Muscle of back (tissue), 13 donors: ENCODE measurements around the gene LXN. TPM values are rescaled to one million over a fixed set of nuclear protein-coding genes. Genes with fewer than 3 reads are reported as not detected.
"Not testable (repeated sequence)": the region's sequence is repeated elsewhere in the genome, so short reads cannot be mapped to it uniquely, and the experiment has no call there.

ENCODE experiments used
- DNase-seq, 3 donors: peaks; one replicate each; pipeline versions ENCODE4 v3.0.0 to v3.0.0-alpha.2; 2013
- long read RNA-seq, 9 donors: transcript quantifications; one replicate each; lab custom pipeline, GENCODE V29; 2026
- polyA plus RNA-seq, 10 donors: library from polyadenylated mRNA; unstranded; fragments of 120-200 nt; gene quantifications; one replicate each; pipeline ENCODE4 v1.2.1, GENCODE V29; 2013; ENCODE audit not compliant: insufficient read length in 10 of 10

Gene LXN, protein sequence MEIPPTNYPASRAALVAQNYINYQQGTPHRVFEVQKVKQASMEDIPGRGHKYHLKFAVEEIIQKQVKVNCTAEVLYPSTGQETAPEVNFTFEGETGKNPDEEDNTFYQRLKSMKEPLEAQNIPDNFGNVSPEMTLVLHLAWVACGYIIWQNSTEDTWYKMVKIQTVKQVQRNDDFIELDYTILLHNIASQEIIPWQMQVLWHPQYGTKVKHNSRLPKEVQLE
- 10 to 100 TPM; 17.9 to 28.5 (median 23.1) TPM for polyA plus RNA-seq
- long read RNA-seq, donor 1, transcript LXN-201 (6 exons, 1,116 nt): major isoform, 14 of 14 reads
- long read RNA-seq, donor 1, partial matches to known transcripts: 0 of 14 reads
- long read RNA-seq, donor 1, other reads (novel, unspliced or antisense): 0 of 14 reads
- long read RNA-seq, donor 2, transcript LXN-201 (6 exons, 1,116 nt): major isoform, 8 of 8 reads
- long read RNA-seq, donor 2, partial matches to known transcripts: 0 of 8 reads
- long read RNA-seq, donor 2, other reads (novel, unspliced or antisense): 0 of 8 reads
- long read RNA-seq, donor 3: 0 reads
- long read RNA-seq, donor 4, transcript LXN-201 (6 exons, 1,116 nt): major isoform, 6 of 6 reads
- long read RNA-seq, donor 4, partial matches to known transcripts: 0 of 6 reads
- long read RNA-seq, donor 4, other reads (novel, unspliced or antisense): 0 of 6 reads
- long read RNA-seq, donor 5, transcript LXN-201 (6 exons, 1,116 nt): major isoform, 19 of 24 reads
- long read RNA-seq, donor 5, partial matches to known transcripts: 5 of 24 reads
- long read RNA-seq, donor 5, other reads (novel, unspliced or antisense): 0 of 24 reads
- long read RNA-seq, donor 6, transcript LXN-201 (6 exons, 1,116 nt): major isoform, 16 of 16 reads
- long read RNA-seq, donor 6, partial matches to known transcripts: 0 of 16 reads
- long read RNA-seq, donor 6, other reads (novel, unspliced or antisense): 0 of 16 reads
- long read RNA-seq, donor 7, transcript LXN-201 (6 exons, 1,116 nt): major isoform, 9 of 9 reads
- long read RNA-seq, donor 7, partial matches to known transcripts: 0 of 9 reads
- long read RNA-seq, donor 7, other reads (novel, unspliced or antisense): 0 of 9 reads
- long read RNA-seq, donor 8, transcript LXN-201 (6 exons, 1,116 nt): major isoform, 12 of 12 reads
- long read RNA-seq, donor 8, partial matches to known transcripts: 0 of 12 reads
- long read RNA-seq, donor 8, other reads (novel, unspliced or antisense): 0 of 12 reads
- long read RNA-seq, donor 9, partial matches to known transcripts: 0 of 2 reads
- long read RNA-seq, donor 9, other reads (novel, unspliced or antisense): 0 of 2 reads

DNA sequence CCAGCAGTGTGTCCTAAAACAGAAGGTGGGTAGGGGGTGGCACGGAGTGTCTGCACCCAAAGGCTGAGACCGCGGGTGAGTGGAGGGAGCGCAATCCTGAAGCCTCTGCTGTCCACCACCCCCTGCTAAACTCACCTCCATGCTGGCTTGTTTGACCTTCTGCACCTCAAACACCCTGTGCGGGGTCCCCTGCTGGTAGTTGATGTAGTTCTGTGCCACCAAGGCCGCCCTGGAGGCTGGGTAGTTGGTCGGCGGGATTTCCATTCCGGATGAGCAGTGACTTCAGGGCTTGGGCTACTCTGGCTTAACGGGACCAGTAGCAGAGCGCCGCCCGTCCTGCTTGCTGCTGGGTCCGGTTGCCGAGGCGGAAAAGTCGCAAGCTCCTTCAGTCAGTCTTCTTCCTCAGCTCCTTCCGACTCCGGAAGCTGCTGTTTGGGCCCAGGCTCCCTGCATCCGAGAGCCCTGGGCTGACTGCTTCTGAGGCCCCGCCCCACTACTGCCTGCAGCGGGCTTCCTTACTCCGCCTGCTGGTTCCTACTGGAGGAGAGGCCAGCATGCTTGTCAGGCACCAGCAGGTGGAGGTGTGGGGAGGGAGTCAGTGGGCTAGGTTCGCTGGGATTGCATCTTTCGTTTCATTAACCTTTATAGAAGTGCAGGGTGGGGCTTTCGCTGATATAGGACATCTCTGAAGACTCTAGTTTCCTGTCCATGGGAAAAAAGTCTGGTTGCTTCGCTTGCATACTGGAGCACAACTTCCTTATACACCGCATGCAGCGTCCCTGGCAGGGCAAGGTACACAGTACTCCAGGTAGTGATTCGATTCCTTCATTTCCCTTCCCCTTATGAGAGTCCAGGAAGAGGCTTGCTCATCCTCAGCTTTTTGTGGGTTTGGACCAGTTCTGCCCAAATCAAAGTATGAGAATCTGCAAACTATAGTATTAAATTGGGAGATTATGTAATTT lies at the start of gene LXN:
TSS of gene LXN (minus strand) at position 434 of the 962 bp plus-strand sequence. CDS start at position 264, 170 bp downstream.
- DNase-seq: peak; percentile 77 to 92 (median 82)

DNA sequence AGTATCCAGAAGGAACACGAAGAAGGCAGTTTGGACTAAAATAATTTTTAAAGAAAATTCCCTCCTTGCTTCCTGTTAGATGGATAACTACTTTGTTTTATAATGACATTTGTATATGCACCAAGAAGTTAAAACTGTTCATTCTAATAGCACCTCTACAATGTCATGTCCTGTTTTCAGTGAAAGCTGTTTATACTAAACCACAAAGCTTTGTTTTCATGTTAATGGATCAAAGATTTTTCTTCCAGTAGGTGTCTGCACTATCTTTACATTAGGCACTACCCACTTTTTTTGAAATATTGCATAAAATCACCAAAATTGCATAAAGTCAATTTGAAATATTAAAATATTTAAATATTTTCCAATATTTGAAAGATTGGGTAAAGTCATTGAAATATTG lies 49.7 kb upstream of the LXN start:
- no peak for DNase-seq

DNA sequence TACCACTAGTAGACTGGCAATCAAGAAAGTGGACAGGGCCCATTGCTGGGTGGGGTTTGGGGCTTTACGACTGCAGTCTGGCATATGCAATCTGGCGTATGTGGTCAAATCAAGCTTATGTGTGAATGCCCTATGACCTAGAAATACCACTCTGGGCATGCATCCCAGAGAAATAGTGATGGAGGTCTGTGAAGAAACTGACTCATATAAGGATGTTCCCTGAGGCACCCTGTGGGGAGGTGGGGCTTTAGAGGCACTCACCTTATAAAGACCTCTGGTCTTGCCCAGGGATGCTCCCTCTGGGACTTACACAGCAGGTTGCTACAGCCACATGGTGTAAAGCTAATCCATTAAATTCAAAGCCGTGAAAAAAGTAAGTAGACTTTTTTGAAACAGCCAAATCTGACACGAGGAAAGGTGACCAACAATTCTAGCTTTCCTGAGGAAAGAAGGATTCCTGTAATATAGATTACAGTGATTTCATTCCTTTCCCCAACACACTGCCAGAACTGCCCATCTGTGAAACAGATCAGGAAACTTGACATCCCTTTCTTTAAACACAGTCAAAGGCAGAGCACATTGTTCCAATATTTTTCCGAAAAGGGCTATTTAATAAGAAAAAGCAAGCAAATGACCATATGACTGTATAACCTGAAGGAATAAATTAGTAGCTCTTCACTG lies 46.2 kb upstream of the LXN start:
- DNase-seq: peak; percentile 57 to 76 (median 62)

DNA sequence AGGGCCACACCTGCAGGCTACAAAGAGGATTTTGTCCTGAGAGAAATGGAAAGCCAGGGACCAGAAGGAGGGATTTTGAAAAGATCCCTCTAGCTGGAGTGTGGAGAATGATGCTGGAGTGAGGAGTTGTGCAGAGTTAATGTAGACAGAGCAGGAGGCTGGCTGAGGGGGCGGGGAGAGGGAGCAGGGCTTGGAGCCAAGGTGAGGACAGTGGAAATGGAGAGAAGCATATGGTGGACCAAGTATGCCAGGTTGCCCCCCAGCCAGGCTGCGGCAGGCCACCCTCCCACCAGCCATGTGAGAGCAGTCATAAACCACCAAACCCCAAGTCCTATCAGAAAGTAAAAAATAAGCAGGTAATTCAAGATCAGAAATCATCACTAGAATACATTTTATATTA lies 45.1 kb upstream of the LXN start:
- DNase-seq: no peak

DNA sequence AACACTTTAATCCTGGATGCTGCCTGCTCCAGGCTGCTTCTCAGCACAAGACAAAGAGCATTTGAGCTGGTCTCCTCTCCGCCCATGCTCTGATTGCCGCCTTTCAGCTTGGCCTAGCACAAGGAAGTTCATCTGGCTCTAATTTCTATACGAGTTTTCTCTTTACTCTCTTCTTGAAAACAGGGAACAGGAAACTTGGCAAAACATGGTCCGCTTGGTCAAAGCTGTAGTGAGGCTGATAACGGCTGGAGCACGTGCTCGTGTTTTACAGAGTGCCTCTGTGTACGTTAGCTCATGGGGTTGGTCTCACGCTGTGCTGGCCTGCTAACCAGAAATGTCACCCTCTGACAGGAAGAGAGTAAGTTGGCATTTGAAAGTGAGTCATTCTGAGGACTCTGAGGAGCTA lies 40.6 kb upstream of the LXN start:
- DNase-seq: no peak

DNA sequence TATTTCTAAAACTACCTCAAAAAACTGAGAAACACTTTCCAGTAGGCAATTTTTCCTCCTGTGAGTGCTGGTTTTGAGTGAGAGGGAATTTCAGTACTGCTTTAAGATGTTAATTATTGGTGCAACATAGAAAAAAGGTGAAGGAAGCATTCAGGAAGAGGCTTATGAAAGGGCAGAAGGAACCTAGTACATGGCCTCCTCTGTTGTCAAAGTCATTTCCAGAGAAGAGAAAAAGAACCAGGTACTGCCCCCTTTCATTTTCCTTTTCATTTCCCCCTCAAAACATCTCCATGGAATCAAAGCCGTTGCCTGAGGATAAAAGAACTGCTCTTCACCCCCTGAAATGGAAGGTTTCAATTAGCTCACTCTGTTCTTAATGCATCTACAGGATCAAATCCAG lies 40.0 kb upstream of the LXN start:
- DNase-seq: no peak

DNA sequence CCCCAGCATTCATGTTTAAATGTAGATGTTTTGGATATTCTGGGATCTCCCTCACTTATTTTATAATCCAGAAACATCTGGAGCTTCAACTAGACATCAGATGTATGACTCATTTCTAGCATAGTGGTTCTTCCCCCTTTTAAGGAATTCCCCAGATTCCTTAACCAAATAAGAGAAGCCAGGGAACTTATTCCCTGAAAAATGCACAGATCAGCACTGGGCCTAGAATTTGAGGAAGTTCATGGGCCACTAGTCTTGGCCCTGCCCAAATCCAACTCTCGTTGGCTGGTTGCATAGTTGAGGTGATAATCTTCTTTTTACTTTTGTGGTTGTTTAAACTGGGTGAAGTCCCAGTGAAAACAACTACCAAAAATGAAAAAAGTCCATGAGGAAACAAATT lies 39.4 kb upstream of the LXN start:
- peak in 1 of 3 donors; percentile 81 for DNase-seq

DNA sequence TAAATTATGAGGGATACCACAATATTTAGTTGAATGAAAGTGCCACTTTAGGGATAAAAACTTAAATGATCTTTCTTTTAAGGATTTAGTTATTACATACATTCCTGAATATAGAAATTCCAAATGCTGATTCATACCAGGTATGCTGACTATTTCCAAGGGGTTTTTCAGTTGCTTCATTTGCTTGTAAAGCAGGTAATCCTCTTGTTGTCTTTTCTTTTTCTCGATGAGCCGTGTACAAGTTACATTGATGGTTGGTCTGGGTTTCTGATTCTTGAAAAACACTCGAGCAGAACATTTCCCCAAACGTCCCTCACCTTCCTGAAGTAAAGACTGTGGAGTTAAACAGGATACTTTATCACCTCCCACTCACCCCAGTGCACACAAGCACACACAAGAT lies 38.2 kb upstream of the LXN start:
- no peak for DNase-seq

DNA sequence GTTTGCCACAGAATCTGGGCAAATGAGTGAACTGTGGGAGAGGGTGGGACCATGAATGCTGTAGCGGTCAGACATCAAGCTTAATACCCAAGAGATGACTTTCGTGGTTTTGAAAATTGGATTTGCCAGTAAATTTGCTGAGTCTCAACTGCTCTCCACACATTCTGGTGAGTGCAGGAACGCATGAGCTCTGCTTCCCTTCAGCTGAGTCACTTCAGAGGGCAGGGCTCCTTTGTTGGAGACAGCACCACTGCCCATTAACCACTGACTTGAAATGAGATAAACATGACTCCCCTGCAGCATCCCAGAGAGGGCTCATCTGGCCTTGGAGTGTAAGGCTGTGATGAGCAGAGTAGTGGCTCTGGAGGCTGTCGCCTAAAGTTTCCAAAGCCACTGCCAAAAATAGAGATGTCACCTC lies 37.2 kb upstream of the LXN start:
- peak in 1 of 3 donors; percentile 97 for DNase-seq

DNA sequence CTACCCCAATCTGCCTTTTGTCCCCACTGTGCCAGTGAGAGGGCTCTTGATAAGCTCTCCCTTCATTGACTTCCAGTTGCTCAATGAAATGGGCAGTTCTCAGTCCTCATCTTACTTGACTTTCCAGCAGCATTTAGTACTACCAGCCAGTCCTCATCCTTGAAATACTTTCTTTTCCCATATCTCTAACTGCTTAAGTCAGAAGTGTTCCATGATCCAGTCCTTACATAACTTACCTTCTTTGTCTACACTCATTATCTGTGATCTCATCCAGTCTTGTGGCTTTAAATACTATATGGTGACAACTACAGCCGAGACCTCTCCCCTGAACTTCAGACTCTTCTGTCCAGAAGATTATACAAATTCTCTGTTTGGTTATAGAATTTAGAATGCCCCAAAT lies 31.1 kb upstream of the LXN start:
- no peak for DNase-seq

DNA sequence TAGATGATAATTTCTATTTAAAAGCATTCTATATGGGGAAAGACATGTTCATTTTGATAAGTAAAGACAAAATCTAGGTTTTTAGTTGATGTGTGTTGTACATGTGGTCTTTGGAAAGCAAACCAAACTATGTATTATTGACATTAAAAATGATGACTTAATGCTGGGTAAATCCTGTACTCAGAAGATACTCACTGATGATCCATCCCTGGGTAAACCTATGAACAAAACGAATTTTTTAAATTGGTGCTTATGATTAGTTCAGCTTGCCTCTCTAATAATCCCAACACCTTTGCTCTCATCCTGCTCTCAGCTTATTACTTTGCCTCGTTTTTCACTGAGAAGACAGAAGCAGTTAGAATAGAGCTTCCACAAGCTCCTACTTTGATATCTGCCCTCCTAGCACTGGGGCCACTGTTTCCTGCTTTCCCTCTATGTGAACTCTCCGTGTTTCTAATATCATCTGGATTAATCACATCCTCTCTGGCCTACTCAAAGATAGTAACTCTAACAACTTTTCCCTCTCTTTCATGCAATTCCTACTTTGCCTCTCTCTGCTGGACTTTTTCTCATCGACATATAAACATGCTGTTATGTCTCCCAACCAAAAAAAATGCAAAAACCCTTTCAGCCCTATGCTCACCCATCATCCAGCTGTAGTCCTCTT lies 30.5 kb upstream of the LXN start:
- DNase-seq: peak in 1 of 3 donors; percentile 52

DNA sequence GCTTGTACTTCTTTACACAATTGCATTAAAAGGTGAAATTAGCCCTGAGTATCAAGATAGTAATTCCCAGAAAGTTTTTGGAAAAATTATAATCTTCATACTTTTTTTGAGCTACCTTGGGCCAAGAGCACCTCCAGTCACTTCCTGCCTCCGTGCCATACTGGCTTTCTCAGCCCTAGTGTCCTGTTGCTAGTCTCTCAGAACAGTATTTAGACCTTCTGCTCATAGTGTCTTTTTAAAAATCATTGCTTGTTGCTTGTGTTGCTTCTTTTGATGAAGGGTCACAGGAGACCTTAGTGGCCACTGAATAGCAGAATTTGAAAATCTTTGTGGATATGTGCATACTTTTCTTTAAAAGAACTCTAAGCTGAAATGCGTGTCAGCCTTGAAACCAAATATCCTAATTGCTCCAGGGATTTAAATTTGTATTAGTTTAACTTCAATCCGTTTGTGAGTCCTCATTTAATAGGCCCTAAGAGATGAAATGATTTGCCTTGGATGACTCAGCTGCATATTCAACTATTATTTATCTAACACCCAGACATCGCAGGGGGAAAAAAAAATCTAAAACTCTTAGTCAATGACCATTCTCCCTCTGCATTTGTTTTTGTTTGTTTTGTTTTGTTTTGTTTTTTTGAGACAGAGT lies 29.1 kb upstream of the LXN start:
- DNase-seq: no peak

DNA sequence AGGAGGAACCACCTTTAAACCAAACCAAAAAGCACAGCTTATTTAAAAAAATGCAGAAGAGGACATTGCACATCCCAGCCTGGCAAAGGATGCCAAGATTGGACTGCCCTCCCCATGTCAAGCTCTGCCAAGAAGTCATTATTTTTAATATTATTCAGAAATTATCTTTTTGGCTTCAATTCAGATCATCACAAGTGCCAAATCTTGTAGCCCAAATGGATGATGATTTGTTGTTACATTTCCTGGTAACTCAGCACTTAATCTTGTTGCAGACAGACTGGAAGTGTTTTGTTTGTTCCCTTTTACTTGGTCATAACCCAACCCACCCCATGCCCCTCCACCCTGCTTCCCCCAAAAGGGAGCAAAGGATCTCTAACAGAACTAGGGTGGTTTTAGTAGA lies 28.1 kb upstream of the LXN start:
- DNase-seq: no peak

DNA sequence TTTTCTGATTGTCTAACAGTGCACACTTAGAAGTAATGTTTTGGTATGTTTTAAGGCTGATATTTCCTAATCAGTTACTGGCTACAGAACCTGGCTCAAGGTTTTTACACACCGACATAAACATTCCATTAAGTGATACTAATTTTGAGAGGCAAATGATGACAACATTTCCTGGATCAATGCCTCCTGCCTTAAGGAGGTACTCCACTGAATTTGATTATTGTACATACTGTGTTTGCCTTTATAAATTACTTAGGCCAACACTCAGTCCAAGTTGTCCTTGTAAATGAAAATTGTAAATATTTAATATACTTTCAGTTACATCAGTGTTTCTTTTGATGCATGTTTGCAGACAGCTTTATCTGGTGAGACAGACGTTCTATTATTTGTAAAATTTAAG lies 24.2 kb upstream of the LXN start:
- DNase-seq: no peak

DNA sequence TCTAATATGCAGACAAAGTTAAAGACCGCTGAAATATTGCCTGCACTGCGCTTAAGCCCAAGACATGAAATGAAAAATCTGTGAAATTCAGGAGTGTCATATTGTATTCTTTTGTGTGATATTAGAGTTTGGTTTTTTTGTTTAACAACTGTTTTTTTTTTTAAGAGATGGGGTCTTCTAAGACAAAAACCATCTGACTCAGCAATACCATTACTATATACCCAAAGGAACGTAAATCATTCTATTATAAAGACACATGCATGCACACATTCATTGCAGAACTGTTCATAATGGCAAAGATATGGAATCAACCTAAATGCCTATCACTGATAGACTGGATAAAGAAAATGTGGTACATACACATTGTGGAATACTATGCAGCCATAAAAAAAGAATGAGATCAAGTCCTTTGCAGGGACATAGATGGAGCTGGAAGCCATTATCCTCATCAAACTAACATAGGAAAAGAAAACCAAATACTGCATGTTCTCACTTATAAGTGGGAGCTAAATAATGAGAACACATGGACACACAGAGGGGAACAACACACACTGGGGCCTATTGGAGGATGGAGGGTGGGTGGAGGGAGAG lies 21.5 kb upstream of the LXN start:
- not testable (repeated sequence) for DNase-seq

DNA sequence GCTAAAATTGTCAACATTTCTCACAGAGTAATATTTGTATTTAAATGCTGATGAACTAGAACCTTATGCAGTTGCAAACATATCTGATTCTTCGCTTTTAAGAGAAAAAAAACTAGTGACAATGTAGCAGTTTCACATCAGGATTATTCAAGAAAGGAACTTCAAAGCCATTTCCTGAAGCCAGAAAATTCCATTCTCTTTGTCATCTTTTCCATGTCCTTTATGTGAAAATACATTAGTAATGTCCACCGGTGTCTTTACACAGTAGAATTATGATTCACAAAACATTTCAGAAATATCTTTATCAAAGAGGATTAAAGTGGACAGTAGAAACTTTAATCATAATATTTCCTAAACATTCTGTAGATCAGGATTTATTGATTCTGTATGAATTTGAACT lies 12.7 kb upstream of the LXN start:
- DNase-seq: no peak

DNA sequence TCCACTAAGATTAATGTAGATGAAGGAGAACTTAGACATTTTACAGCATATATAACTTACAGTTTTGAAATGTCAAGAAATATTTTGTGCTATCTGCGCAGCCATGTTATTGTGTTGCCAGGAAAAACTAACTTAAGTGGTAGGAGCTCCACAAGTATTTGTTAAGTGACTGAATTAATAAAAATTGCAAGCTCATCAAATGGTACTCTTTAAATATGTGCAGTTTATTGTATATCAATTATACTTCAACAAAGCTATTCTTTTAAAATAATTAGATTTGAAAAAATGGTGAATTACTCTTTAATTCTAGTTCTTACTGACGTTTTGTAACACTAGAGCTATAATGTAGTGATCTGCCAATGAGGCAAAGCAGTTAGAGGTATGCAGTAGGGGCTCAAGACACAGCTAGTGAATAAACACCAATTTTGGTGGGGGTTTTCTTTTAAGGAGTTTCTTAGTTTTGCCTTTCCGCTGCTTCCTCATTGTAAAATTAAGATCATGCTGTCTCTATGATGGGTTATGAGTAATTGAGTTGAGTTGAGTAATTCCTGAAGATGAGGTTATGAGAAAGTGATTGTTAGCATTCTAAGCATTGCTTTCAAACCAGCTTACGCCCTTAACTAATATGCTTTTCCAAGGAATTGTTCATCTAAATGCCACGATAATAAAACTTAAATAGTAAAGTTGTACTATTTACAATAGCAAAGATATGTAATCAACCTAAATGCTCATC lies 10.9 kb upstream of the LXN start:
- peak in 1 of 3 donors; percentile 20 for DNase-seq

DNA sequence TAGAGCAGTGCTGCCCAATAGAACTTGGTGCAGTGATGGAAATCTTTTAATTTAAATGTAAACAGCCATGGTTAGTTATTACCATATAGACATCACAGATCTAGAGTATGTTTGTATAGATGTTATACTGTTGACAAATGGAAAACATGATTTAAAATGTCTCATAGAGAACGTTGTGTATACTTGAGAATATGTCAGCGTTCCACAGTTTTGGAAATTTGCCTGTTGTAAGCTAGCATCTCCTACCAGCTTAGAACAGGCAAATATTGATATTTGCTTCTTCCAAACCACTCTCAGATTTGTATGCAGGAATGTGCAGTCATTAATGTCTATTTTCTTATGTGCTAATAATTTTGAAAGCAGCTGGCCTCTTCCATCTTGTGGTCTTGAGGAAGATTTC lies 8.4 kb upstream of the LXN start:
- DNase-seq: no peak
